Gastroesophageal sphincter (tissue), 4 donors: ENCODE results near the gene OR51G1. TPM values are rescaled to one million over a fixed set of nuclear protein-coding genes. Genes with fewer than 3 reads are reported as not detected.

Experiments used
- ATAC-seq: fragments of 150-250 bp; one replicate; pipeline ENCODE4 v1.9.1; 2016; ENCODE audit warnings: mild to moderate bottlenecking, moderate library complexity
- H3K27ac ChIP-seq, 4 donors: fragments of 200-600 bp; sonication (generic) in 3 of 4; 1 replicate in 3 of 4; 2 replicates in 1 of 4; pipeline ENCODE4 v1.5.1; 2016 to 2019
- H3K27me3 ChIP-seq: fragments of 200-600 bp; sonication (generic); one replicate; pipeline ENCODE4 v1.5.1; 2019
- H3K36me3 ChIP-seq, 2 donors: fragments of 200-600 bp; sonication (generic); one replicate each; pipeline ENCODE4 v1.5.1; 2019; ENCODE audit warnings: control low read depth in 1 of 2
- H3K4me1 ChIP-seq, 3 donors: fragments of 200-600 bp; sonication (generic); 1 replicate in 2 of 3; 2 replicates in 1 of 3; pipeline ENCODE4 v1.5.1; 2016 to 2019; ENCODE audit warnings: control low read depth in 2 of 3
- H3K4me3 ChIP-seq, 2 donors: fragments of 200-600 bp; sonication (generic); one replicate each; pipeline ENCODE4 v1.5.1; 2019; ENCODE audit warnings: mild to moderate bottlenecking in 1 of 2, moderate library complexity in 1 of 2
- H3K9me3 ChIP-seq, 3 donors: fragments of 200-600 bp; sonication (generic); one replicate each; pipeline ENCODE4 v1.5.1; 2017 to 2019; ENCODE audit warnings: control low read depth in 2 of 3
- EP300 ChIP-seq: sonication (generic); formaldehyde crosslinking; IDR thresholded peaks from one replicate; pipeline ENCODE4 v1.6.1; 2017; ENCODE audit warnings: antibody characterized with exemption, mild to moderate bottlenecking
- POLR2A ChIP-seq, 2 donors: fragments of 450-650 bp; IDR thresholded peaks; one replicate each; pipeline ENCODE4 v1.6.1; 2017; ENCODE audit warnings: antibody characterized with exemption in 2 of 2, mild to moderate bottlenecking in 2 of 2, moderate library complexity in 1 of 2
- POLR2AphosphoS5 ChIP-seq: sonication (generic); formaldehyde crosslinking; IDR thresholded peaks from one replicate; pipeline ENCODE4 v1.6.1; 2017; ENCODE audit warnings: antibody characterized with exemption
- WGBS, 2 donors: methylation state at CpG; one replicate each; pipeline ENCODE4 v1.1.5; 2018; ENCODE audit warnings: low coverage in 1 of 2; 5-methylcytosine and 5-hydroxymethylcytosine counted together
- total RNA-seq, 4 donors: library from RNA; depleted of rRNA; stranded (reverse); fragments of >200 nt; gene quantifications; one replicate each; pipeline ENCODE4 v1.1.0, GENCODE V29; 2016
- TF ChIP-seq, protein P1 (sequence below), 4 experiments: fragments of 200-600 bp in 2 of 4; fragments of 450-650 bp in 2 of 4; sonication (generic) in 1 of 4; IDR thresholded peaks; one replicate each; pipeline ENCODE4 v1.5.1; 2017 to 2019; ENCODE audit warnings: antibody characterized with exemption in 4 of 4, mild to moderate bottlenecking in 2 of 4, moderate library complexity in 2 of 4

Gene OR51G1
- total RNA-seq, 4 donors from 2014 or later = not detected

DNA sequence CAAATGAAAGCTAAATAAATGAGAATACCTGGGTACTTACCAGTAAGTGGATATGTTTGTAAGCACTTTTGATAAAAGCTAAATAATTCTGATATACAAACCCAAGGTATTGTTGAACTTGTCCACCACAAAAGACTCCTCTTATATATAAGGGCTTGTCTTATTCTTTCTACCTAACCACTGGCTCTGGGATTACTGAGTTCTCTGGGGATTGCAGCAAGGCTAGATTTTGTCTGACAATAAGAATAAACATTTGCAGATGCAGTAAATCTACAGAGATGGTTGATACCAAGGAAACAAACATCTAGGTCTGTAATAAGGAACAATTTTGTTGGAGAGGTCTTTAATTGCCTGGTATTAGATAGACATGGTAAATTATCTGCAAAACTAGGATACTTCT, 23.4 kb upstream of the OR51G1 start, which contains the start of gene OR51A4:
Gene OR51A4 (minus strand): TSS at position 101 of the 400 bp plus-strand sequence. CDS start 505 bp downstream, outside the sequence.
- Histone ChIP-seq H3K36me3 (no peaks in the 10 kb centered on the region), H3K9me3 (no peaks in the 10 kb centered on the region), H3K4me1 (no peaks in the 10 kb centered on the region), H3K27ac (no peak within 1 kb of the TSS), H3K27me3 (no peaks in the 10 kb centered on the region), H3K4me3 (no peak within 1 kb of the TSS)
- no peak for ATAC-seq
- TF ChIP-seq POLR2A (IDR thresholded peaks at IDR 0.05) (no peak), POLR2AphosphoS5 (no peak), EP300 (no peak)
- TF ChIP-seq, protein P1, sequence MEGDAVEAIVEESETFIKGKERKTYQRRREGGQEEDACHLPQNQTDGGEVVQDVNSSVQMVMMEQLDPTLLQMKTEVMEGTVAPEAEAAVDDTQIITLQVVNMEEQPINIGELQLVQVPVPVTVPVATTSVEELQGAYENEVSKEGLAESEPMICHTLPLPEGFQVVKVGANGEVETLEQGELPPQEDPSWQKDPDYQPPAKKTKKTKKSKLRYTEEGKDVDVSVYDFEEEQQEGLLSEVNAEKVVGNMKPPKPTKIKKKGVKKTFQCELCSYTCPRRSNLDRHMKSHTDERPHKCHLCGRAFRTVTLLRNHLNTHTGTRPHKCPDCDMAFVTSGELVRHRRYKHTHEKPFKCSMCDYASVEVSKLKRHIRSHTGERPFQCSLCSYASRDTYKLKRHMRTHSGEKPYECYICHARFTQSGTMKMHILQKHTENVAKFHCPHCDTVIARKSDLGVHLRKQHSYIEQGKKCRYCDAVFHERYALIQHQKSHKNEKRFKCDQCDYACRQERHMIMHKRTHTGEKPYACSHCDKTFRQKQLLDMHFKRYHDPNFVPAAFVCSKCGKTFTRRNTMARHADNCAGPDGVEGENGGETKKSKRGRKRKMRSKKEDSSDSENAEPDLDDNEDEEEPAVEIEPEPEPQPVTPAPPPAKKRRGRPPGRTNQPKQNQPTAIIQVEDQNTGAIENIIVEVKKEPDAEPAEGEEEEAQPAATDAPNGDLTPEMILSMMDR (IDR thresholded peaks at IDR 0.05) = no peak

DNA sequence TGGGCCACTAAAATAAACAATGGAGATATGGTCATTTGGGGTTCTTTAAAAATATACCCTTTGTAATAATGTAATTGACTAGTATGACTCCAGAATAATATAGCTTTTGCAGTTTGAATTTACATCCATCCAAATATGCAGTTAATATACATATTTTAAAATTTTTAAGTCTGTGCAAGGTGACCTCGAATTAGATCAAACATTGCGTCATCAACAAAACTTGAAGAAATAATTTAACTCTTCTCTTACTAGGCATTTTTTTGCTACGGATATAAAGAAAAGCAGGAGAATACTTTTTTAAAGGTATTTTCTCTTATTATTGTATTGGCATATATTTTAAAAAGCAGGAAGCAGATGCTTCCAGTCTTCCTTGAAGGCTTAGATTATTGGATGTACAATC, 12.6 kb upstream of the OR51G1 start:
- Histone ChIP-seq H3K27ac (no peak overlapping the region), H3K4me3 (no peak overlapping the region), H3K36me3 (no peaks in the 10 kb centered on the region), H3K9me3 (no peaks in the 10 kb centered on the region), H3K27me3 (no peaks in the 10 kb centered on the region), H3K4me1 (no peaks in the 10 kb centered on the region)
- no peak for ATAC-seq
- WGBS, 2 donors = 73 to 74% methylated on average over 3 of the region's 3 CpGs
- TF ChIP-seq, protein P1 (IDR thresholded peaks at IDR 0.05) = no peak
- no peak for TF ChIP-seq POLR2A (IDR thresholded peaks at IDR 0.05)
- TF ChIP-seq POLR2AphosphoS5 = no peak
- no peak for TF ChIP-seq EP300

DNA sequence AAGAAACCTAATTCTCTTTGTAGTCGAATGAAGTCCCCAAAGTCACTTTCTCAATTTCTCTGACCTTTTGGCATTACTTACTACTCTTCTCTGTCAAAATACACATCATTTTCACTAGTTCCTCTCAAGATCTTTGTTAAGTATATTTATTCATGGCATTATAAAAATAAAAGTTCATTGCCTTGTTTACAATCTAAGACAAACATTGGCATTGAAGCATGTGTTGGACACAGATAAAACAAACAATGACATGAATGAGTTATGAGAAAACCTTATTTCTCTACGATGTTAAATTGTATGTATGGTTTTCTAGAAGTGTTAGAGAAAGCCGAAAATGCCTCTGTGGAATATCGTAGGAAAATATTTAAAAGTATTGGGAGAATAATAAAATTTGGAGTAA, 8.6 kb upstream of the OR51G1 start:
- Histone ChIP-seq H3K4me3 (no peak overlapping the region), H3K36me3 (no peaks in the 10 kb centered on the region), H3K4me1 (no peaks in the 10 kb centered on the region), H3K27me3 (no peaks in the 10 kb centered on the region), H3K27ac (no peak overlapping the region), H3K9me3 (no peaks in the 10 kb centered on the region)
- TF ChIP-seq EP300 = no peak
- TF ChIP-seq, protein P1 (IDR thresholded peaks at IDR 0.05) = no peak
- TF ChIP-seq POLR2A (IDR thresholded peaks at IDR 0.05) = no peak
- TF ChIP-seq POLR2AphosphoS5 = no peak
- 55 to 74% methylated on average over 4 of the region's 4 CpGs for WGBS, 2 donors
- ATAC-seq = no peak

DNA sequence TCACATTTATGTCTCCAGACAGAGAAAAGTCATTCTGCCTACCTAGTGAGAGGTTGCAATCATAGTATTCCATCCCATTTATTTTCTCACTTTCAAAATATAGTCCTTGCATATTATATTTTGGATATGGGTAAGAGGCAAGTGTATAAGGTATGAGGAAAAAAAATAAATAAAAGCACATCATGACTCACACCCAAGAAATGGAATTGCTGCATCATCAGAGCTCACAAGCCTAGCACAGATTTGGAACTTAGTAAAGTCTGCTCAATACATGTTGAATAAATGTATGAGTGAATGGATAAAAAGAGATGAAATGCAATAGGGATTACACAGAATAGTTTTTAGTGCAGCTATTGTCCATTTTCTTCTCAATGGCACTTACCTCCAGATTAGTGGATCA, 2.5 kb upstream of the OR51G1 start:
- no peaks in the 10 kb centered on the region for H3K9me3 ChIP-seq
- H3K4me3 ChIP-seq = no peak overlapping the region
- H3K27me3 ChIP-seq = no peaks in the 10 kb centered on the region

DNA sequence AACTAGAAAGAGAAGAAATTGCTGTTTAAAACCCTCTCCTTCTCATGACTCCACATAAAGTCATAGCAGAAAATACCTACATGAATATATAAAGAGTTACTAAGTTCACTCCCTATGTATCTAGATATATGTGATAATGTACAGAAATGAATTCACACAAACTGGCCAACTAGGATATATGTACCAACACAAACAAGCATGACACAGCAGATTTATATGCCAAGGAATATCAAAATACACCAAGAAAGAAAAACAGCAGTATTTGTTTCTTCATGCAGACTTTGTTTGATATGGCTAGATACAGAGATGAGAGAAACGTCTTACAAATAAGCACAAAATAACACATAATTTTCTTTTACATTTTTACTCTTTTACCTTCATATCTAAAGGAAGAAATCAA, 1.8 kb downstream of the OR51G1 start:
- no peaks in the 10 kb centered on the region for H3K27me3 ChIP-seq
- no peaks in the 10 kb centered on the region for H3K9me3 ChIP-seq
- no peak overlapping the region for H3K4me3 ChIP-seq
- 42 to 45% methylated on average over 1 of the region's 1 CpG for WGBS, 2 donors
- no peak for ATAC-seq
- no peak overlapping the region for H3K27ac ChIP-seq
- H3K36me3 ChIP-seq = no peaks in the 10 kb centered on the region
- no peaks in the 10 kb centered on the region for H3K4me1 ChIP-seq
- no peak for TF ChIP-seq EP300
- TF ChIP-seq, protein P1 (IDR thresholded peaks at IDR 0.05) = no peak
- no peak for TF ChIP-seq POLR2A (IDR thresholded peaks at IDR 0.05)
- TF ChIP-seq POLR2AphosphoS5 = no peak

More for the DNA sequence above, 2.5 kb upstream of the OR51G1 start:
- Histone ChIP-seq H3K36me3 (no peaks in the 10 kb centered on the region), H3K4me1 (no peaks in the 10 kb centered on the region), H3K27ac (no peak overlapping the region)
- TF ChIP-seq EP300 = no peak
- ATAC-seq = no peak

DNA sequence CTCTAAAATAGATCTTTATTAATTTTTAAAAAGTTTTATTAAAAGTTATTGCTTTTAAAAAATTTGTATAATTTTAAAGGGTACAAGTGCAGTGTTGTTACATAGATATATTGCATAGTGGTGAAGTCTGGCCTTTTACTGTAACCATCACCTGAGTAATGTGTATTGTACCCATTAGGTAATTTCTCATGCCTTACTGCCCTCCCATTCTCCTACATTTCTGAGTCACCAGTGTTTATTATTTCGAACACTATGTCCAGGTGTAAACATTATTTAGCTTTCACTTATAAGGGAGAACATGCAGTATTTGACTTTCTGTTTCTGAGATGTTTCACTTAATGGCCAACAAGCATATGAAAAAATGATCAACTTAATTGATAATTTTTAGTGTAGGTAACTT, 2.3 kb downstream of the OR51G1 start:
- no peak for ATAC-seq
- 55 to 85% methylated on average over 1 of the region's 1 CpG for WGBS, 2 donors
- H3K27ac ChIP-seq = no peak overlapping the region
- no peak overlapping the region for H3K4me3 ChIP-seq
- no peaks in the 10 kb centered on the region for H3K36me3 ChIP-seq
- TF ChIP-seq POLR2A (IDR thresholded peaks at IDR 0.05) (no peak), POLR2AphosphoS5 (no peak), EP300 (no peak)
- TF ChIP-seq, protein P1 (IDR thresholded peaks at IDR 0.05) = no peak
- H3K9me3 ChIP-seq = no peaks in the 10 kb centered on the region
- H3K4me1 ChIP-seq = no peaks in the 10 kb centered on the region
- no peaks in the 10 kb centered on the region for H3K27me3 ChIP-seq
